Measurements from ENCODE around the gene CCNDBP1.

The CCNDBP1 gene

GRCh38 chr15:43146184-43146583, 39.0 kb upstream of the CCNDBP1 start:
- no peak overlapping the region for H2AFZ ChIP-seq (ENCODE audit: low read length)

DNA sequence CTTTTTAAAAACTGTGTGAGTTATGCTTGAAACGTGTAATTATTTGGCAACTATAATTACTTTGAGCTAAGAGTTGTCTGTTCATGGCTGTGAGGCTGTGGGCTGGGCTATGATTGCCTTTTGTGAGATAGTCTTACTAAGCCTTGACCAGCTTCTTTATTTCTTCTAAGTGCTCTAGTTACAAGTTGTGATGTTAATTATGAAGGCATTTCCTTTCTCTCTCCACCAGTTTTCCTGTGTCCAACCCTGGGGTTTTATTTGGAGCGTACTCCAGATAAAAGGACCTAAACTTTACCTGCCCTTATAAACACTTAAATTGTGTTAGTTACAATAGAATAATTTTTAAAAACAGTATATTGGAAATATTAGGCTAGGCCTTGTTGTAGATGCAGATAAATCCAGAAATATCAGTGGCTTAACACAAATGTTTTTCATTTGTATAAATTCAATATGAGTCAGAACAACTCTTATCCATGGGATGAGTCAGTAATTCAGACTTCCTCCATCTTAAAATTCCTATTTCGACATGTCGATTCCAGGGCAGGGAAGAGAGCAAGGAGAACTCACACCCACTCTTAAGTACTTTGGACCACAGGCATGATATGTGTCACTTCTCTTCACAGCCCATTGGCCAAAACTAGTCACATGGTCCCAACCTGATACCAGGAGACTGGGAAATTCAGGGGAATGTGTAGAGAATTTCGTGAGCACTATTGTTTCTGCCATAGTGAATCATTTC, 34.8 kb upstream of the CCNDBP1 start:
- H3K4me2 ChIP-seq (ENCODE audit: low read depth, low read length, poor library complexity, severe bottlenecking), result no peak overlapping the region
- H4K20me1 ChIP-seq (ENCODE audit: insufficient read depth, low read length, poor library complexity, severe bottlenecking), result no peaks in the 10 kb centered on the region
- no peaks in the 10 kb centered on the region for H3K9me3 ChIP-seq (ENCODE audit: insufficient read depth, low read depth, low read length)
- no peaks in the 10 kb centered on the region for H3F3A ChIP-seq (ENCODE audit: low read depth)
- no peak overlapping the region for H2AFZ ChIP-seq (ENCODE audit: low read length)
- no peaks in the 10 kb centered on the region for H3K9me2 ChIP-seq (replicated peaks; ENCODE audit: low read depth, low read length)
- no peak overlapping the region for H3K4me3 ChIP-seq (ENCODE audit: low read length, poor library complexity, severe bottlenecking)
- H3K36me3 ChIP-seq (ENCODE audit: insufficient read depth, low read length), result peaks cover 6% of the 10 kb centered on the region; the same call in 1 of the 2 replicates
- no peaks in the 10 kb centered on the region for H3K4me1 ChIP-seq (ENCODE audit: insufficient read depth, low read length, poor library complexity, severe bottlenecking)
- no peaks in the 10 kb centered on the region for H3K27me3 ChIP-seq (ENCODE audit: insufficient read depth, low read length, poor library complexity, severe bottlenecking)
- H3K9ac ChIP-seq (ENCODE audit: low read depth, low read length, poor library complexity, severe bottlenecking), result no peak overlapping the region
- no peak for TF ChIP-seq EZH2phosphoT487 (IDR thresholded peaks at IDR 0.05; ENCODE audit: borderline replicate concordance)
- TF ChIP-seq, protein P1, sequence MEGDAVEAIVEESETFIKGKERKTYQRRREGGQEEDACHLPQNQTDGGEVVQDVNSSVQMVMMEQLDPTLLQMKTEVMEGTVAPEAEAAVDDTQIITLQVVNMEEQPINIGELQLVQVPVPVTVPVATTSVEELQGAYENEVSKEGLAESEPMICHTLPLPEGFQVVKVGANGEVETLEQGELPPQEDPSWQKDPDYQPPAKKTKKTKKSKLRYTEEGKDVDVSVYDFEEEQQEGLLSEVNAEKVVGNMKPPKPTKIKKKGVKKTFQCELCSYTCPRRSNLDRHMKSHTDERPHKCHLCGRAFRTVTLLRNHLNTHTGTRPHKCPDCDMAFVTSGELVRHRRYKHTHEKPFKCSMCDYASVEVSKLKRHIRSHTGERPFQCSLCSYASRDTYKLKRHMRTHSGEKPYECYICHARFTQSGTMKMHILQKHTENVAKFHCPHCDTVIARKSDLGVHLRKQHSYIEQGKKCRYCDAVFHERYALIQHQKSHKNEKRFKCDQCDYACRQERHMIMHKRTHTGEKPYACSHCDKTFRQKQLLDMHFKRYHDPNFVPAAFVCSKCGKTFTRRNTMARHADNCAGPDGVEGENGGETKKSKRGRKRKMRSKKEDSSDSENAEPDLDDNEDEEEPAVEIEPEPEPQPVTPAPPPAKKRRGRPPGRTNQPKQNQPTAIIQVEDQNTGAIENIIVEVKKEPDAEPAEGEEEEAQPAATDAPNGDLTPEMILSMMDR (conservative IDR thresholded peaks at IDR 0.05; ENCODE audit: low read length), result no peak
- H3K79me2 ChIP-seq (ENCODE audit: insufficient read depth, low read length), result no peaks in the 10 kb centered on the region

More at GRCh38 chr15:43146184-43146583, 39.0 kb upstream of the CCNDBP1 start:
- H3K4me3 ChIP-seq (ENCODE audit: low read length, poor library complexity, severe bottlenecking), result no peak overlapping the region
- no peaks in the 10 kb centered on the region for H4K20me1 ChIP-seq (ENCODE audit: insufficient read depth, low read length, poor library complexity, severe bottlenecking)
- H3K79me2 ChIP-seq (ENCODE audit: insufficient read depth, low read length), result no peaks in the 10 kb centered on the region
- no peaks in the 10 kb centered on the region for H3F3A ChIP-seq (ENCODE audit: low read depth)
- H3K9me2 ChIP-seq (replicated peaks; ENCODE audit: low read depth, low read length), result no peaks in the 10 kb centered on the region
- peaks cover 13% of the 10 kb centered on the region for H3K4me1 ChIP-seq (ENCODE audit: insufficient read depth, low read length, poor library complexity, severe bottlenecking)
- H3K27me3 ChIP-seq (ENCODE audit: insufficient read depth, low read length, poor library complexity, severe bottlenecking), result no peaks in the 10 kb centered on the region
- no peak overlapping the region for H3K9ac ChIP-seq (ENCODE audit: low read depth, low read length, poor library complexity, severe bottlenecking)
- TF ChIP-seq, protein P1 (conservative IDR thresholded peaks at IDR 0.05; ENCODE audit: low read length), result no peak
- TF ChIP-seq EZH2phosphoT487 (IDR thresholded peaks at IDR 0.05; ENCODE audit: borderline replicate concordance), result no peak
- no peaks in the 10 kb centered on the region; the same call in 1 of the 2 replicates for H3K9me3 ChIP-seq (ENCODE audit: insufficient read depth, low read depth, low read length)
- H3K4me2 ChIP-seq (ENCODE audit: low read depth, low read length, poor library complexity, severe bottlenecking), result no peak overlapping the region
- 0 out of 2 replicates have a peak, but pooled peaks cover 3% of the 10 kb centered on the region for H3K36me3 ChIP-seq (ENCODE audit: insufficient read depth, low read length)

GRCh38 chr15:43151688-43152087, 33.5 kb upstream of the CCNDBP1 start:
- TF ChIP-seq, protein P1 (conservative IDR thresholded peaks at IDR 0.05; ENCODE audit: low read length), result no peak
- no peak for TF ChIP-seq EZH2phosphoT487 (IDR thresholded peaks at IDR 0.05; ENCODE audit: borderline replicate concordance)
- Histone ChIP-seq H3K4me1 (ENCODE audit: insufficient read depth, low read length, poor library complexity, severe bottlenecking) (no peaks in the 10 kb centered on the region), H3K79me2 (ENCODE audit: insufficient read depth, low read length) (no peaks in the 10 kb centered on the region), H3F3A (ENCODE audit: low read depth) (no peaks in the 10 kb centered on the region), H3K36me3 (ENCODE audit: insufficient read depth, low read length) (peaks cover 9% of the 10 kb centered on the region; the same call in 1 of the 2 replicates), H3K9me2 (replicated peaks; ENCODE audit: low read depth, low read length) (no peaks in the 10 kb centered on the region), H3K9ac (ENCODE audit: low read depth, low read length, poor library complexity, severe bottlenecking) (no peak overlapping the region), H3K4me2 (ENCODE audit: low read depth, low read length, poor library complexity, severe bottlenecking) (no peak overlapping the region), H4K20me1 (ENCODE audit: insufficient read depth, low read length, poor library complexity, severe bottlenecking) (no peaks in the 10 kb centered on the region), H2AFZ (ENCODE audit: low read length) (no peak overlapping the region), H3K4me3 (ENCODE audit: low read length, poor library complexity, severe bottlenecking) (no peak overlapping the region), H3K9me3 (ENCODE audit: insufficient read depth, low read depth, low read length) (no peaks in the 10 kb centered on the region), H3K27me3 (ENCODE audit: insufficient read depth, low read length, poor library complexity, severe bottlenecking) (no peaks in the 10 kb centered on the region)
